Gastrocnemius medialis (tissue), 4 donors: ENCODE data around the gene GPR143.

Experiments
- POLR2A ChIP-seq, 2 donors: fragments of 450-650 bp; IDR thresholded peaks; one replicate each; pipeline ENCODE4 v1.6.1; 2017; ENCODE audit warnings: antibody characterized with exemption in 2 of 2, mild to moderate bottlenecking in 2 of 2, moderate library complexity in 2 of 2
- TF ChIP-seq, protein P1 (sequence below), 5 experiments: fragments of 450-650 bp in 3 of 5; fragments of 200-600 bp in 2 of 5; sonication (generic) in 2 of 5; IDR thresholded peaks in 4 of 5; conservative IDR thresholded peaks in 1 of 5; 1 replicate in 4 of 5; 2 replicates in 1 of 5; pipeline ENCODE4 v1.5.1; 2016 to 2019; ENCODE audit warnings: antibody characterized with exemption in 5 of 5, mild to moderate bottlenecking in 3 of 5, moderate library complexity in 3 of 5

DNA sequence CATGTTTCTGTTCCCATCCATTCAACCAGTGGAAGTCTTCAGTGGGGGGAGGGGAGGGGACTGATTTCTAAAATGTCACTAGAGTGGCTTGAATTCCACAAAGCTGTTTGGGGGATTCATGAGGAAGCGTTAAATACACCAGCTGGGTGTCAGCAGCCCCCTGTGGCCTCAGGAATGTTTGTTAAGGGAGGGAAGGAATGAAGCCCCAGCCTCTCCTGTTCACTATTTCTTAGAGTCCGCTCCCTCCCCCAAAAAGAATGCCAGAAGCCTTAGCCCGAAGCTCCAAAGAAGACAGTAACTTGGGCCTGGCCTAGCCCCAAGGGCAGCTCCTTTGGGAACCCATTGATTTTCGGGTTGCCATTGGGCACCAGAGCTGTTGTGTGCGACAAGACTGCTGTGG, 23.9 kb upstream of the GPR143 start:
- TF ChIP-seq, protein P1, sequence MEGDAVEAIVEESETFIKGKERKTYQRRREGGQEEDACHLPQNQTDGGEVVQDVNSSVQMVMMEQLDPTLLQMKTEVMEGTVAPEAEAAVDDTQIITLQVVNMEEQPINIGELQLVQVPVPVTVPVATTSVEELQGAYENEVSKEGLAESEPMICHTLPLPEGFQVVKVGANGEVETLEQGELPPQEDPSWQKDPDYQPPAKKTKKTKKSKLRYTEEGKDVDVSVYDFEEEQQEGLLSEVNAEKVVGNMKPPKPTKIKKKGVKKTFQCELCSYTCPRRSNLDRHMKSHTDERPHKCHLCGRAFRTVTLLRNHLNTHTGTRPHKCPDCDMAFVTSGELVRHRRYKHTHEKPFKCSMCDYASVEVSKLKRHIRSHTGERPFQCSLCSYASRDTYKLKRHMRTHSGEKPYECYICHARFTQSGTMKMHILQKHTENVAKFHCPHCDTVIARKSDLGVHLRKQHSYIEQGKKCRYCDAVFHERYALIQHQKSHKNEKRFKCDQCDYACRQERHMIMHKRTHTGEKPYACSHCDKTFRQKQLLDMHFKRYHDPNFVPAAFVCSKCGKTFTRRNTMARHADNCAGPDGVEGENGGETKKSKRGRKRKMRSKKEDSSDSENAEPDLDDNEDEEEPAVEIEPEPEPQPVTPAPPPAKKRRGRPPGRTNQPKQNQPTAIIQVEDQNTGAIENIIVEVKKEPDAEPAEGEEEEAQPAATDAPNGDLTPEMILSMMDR (IDR thresholded peaks at IDR 0.05 in 4 of 5, conservative IDR thresholded peaks at IDR 0.05 in 1 of 5), result no peak
- TF ChIP-seq POLR2A (IDR thresholded peaks at IDR 0.05), result no peak
